ENCODE results near the gene ITPK1. TPM values are rescaled to one million over a fixed set of nuclear protein-coding genes. Genes with fewer than 3 reads are reported as not detected.

ITPK1 gene
- total RNA-seq, 1 donor from 2014 or later: 136 TPM

- DNase-seq (peak; percentile 48), ATAC-seq (peak; percentile 50)
- intact Hi-C loops (cut with micrococcal nuclease): no loop called here
These were observed 160.3 kb downstream of the ITPK1 start for GRCh38 chr14:92955381-92955780.

GRCh38 chr14:92954933-92955332 is 160.8 kb downstream of the ITPK1 start:
- intact Hi-C loops (cut with micrococcal nuclease): no loop called here
- ATAC-seq: no peak
- peak; percentile 43 for DNase-seq

GRCh38 chr14:92953526-92953925 is 162.2 kb downstream of the ITPK1 start:
- intact Hi-C loops (cut with micrococcal nuclease): loop anchor here (2.0 kb wide), 1 partner anchor 185 kb away; no protein-coding TSS in a partner anchor
- ATAC-seq (no peak), DNase-seq (no peak)

- peak; percentile 64 for ATAC-seq
- DNase-seq: peak; percentile 87
These were observed 163.0 kb downstream of the ITPK1 start for GRCh38 chr14:92952481-92953298.

DNA sequence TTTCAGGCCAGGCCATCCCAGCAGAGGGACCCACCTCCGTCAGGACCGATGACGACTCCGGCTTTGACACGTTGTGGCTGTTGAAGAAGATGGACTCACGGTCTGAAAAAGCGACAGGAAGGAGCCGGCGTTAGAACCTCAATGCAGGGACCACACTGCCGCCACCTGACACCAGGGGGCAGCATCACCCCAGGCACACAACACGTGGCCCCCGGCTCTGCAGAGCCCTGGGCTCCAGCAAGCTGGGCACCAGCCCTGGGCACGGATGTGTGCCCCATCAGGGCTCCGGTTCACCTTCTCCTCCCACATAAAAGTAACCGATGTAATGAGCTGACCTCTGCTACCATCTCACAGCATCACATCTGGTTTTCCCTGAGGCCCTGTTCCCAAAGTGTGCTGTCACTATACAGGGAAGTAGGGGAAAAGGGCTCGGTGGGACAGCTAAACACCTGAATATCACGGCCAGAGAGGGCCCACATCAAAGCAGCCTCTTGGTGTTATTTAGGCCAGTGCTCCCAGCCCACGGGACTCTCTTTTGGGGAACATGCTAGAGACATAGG is 163.7 kb downstream of the ITPK1 start:
- DNase-seq: peak; percentile 91
- ATAC-seq: peak; percentile 78
- intact Hi-C loops (cut with micrococcal nuclease): loop anchor here (2.0 kb wide), 1 partner anchor 187 kb away; no protein-coding TSS in a partner anchor

More at GRCh38 chr14:92952481-92953298, 163.0 kb downstream of the ITPK1 start:
- intact Hi-C loops (cut with micrococcal nuclease): loop anchor here (2.0 kb wide), 1 partner anchor 186 kb away; no protein-coding TSS in a partner anchor

GRCh38 chr14:92951261-92951660 is 164.5 kb downstream of the ITPK1 start:
- DNase-seq (no peak), ATAC-seq (no peak)
- intact Hi-C loops (cut with micrococcal nuclease): no loop called here

DNA sequence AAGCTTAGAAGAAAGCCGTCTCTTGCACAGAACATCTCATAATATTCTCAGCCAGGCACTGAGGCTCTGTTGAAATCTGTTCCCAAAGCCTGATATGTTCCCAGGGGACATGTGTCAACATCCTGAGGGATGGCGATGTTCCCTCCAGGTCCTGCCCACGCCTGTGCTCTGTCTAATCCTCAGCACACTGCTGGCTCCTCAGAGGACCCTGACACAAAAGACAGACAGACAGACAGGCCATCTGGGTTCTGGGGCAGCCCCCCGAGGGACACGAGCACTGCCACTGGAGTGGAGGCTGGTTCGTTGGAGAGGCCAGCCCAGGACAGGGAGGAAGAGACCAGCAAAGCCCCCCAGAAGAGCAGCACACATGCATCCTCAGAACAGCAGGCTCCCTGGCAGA is 165.0 kb downstream of the ITPK1 start:
- DNase-seq: no peak
- intact Hi-C loops (cut with micrococcal nuclease): no loop called here
- ATAC-seq: no peak

DNA sequence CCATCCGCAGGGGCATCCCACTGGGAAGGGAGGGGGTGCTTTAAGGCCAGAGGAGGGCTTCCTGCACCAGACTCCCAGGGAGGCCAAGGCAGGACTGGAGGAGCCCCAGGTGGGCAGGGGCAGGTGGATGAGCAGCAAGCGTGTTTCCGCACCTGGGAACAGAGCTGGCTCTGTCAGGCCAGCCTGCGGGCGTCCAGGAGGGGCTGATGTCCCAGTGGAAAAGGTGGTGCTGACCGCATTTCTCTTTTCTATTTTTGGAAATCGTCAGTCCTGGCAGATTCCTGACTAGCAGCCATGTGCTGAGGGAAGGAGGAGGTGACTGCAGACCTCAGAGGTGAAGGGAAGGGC is 165.6 kb downstream of the ITPK1 start:
- DNase-seq (peak; percentile 64), ATAC-seq (peak; percentile 58)
- intact Hi-C loops (cut with micrococcal nuclease): no loop called here

DNA sequence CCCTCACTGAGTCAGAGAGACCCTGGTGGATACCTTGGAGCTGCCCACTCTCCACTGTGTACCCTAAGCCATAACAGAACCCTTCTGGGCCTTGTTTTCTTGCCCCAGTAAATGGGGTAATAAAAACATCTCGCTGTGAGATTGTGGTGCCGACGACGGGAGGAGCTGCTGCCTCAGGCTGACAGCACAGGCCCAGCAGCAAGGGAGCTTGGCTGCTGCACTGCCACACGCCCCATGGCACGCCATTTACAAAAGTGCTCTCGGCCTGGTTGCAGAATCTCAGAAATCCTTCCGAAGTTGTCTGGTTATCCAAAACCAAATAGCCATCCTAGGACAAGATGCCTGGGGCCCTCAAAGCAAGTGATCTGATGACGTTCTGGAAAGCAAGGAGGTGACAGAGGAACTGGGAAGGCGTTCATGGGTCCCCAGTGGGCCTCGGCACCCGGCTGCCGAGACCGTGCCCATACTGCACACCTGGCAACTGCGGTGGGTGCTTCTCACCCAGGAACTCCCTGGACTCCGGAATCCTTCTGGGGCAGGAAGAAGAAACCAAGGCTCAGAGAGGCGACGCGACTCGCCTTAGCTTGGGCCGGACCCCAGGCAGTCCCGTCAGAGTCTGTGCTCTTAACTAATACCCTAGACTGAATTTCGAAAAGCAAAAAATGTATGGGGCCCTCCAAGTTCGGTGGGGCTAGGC is 166.1 kb downstream of the ITPK1 start:
- no peak for DNase-seq
- no peak for ATAC-seq

DNA sequence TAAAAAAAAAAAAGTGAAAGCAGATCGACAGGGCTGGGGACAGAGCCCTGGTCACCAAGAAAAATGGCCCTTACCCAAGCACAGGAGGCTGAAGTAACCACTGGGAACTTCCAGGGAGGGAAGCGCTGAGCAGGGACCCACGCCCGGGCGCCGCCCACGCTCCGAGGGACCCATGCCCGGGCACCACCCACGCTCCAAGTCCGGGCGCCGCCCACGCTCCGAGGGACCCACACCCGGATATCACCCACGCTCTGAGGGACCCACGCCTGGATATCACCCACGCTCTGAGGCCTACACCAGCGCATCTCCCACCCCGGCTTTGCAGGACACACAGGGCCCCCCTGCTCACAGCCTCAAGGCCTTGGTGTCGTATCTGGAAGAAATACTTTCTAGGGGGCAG is 167.1 kb downstream of the ITPK1 start:
- DNase-seq (no peak), ATAC-seq (no peak)
- intact Hi-C loops (cut with micrococcal nuclease): no loop called here

More for the DNA sequence above, 166.1 kb downstream of the ITPK1 start:
- intact Hi-C loops (cut with micrococcal nuclease): no loop called here

DNA sequence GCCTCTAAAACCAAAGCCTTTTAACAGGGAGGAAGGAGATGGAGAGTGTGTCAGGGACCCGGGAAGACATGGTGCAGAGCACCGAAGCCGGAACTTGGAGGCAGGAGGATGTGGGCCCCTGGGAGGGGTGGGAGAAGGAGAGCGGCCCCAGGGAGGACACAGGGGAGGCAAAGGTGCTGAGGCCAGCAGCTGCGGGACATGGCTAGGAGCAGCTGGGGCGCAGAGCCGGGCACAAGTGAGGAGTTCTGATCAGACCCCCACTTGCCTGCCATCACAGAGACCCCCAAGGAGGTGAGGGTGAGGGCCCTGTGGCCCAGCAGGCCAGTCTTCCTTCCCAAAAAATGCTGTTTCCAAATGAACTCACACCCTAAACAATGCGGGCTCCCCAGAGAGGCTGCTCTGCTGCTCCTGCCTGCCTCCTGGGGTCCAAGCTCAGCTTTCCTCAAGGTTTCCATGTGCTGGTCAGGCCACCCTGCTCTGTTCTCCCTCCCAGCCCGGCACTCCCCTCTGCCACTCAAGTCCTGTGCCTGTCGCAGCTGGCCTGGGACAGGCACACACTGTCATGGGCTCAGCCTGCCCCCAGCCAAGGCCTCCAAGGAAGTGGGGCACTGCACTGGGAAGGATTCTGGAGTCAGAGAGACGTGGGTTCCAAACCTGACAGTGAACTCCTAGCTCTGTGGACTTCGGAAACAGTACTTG is 168.7 kb downstream of the ITPK1 start:
- DNase-seq (no peak), ATAC-seq (no peak)
- intact Hi-C loops (cut with micrococcal nuclease): no loop called here

GRCh38 chr14:92945959-92946846 is 169.5 kb downstream of the ITPK1 start:
- intact Hi-C loops (cut with micrococcal nuclease): no loop called here
- ATAC-seq (peak; percentile 26), DNase-seq (peak; percentile 69)

GRCh38 chr14:92945544-92945943 is 170.2 kb downstream of the ITPK1 start:
- no peak for DNase-seq
- no peak for ATAC-seq
- intact Hi-C loops (cut with micrococcal nuclease): no loop called here

DNA sequence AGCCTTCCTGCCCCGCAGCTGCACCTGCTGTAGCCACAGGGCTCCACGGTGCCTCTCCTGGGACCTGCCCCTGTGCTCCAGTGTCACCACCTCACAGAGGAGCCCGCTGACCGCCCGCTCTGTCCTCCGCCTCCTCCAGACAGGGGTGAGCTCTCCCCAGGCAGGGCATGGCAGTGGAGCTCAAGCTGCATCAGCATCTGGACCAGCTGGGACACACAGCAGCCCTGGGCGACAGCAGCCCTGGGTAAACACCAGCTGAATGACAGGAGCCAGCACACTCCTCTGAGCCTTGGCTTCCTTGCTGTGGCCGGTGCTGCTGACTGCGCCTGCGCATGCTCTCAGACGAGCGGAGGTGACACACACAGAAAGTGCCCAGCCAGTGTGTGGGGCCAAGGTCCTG is 170.7 kb downstream of the ITPK1 start:
- ATAC-seq: no peak
- no peak for DNase-seq
- intact Hi-C loops (cut with micrococcal nuclease): no loop called here

DNA sequence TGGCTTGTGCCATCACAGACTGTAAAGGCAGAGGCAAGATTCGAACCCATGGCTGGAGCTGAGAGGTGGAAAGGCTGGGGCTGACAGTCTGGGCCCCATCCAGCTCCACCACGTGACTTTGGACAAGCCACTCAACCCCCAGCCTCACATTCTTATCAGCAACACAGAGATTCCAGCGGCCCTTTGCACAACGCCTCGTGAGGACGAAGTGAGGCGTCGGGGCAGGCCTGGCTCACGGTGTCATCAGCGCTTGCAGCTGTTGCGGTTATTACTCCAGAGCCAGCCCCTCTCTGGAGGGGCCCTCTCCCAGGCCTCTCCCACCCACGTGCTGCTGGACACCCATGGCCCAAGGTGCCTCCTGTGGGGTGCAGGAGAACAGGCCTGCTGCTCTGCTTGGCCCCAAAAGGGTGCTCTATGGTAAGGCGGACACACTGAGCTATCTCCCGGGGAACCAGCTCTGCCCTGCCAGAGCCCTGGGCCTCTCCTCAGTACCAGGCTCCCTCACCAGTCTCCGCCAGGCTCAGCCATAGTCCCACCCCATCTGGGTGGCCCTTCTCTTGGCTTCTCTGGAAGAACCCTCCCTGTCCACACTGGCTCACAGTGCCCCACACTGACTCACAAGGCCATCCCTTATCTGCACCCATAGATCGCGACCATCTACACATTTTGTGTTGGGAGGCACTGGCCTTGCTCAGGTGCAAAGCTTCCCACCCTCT is 171.7 kb downstream of the ITPK1 start:
- no peak for ATAC-seq
- no peak for DNase-seq
- intact Hi-C loops (cut with micrococcal nuclease): no loop called here

DNA sequence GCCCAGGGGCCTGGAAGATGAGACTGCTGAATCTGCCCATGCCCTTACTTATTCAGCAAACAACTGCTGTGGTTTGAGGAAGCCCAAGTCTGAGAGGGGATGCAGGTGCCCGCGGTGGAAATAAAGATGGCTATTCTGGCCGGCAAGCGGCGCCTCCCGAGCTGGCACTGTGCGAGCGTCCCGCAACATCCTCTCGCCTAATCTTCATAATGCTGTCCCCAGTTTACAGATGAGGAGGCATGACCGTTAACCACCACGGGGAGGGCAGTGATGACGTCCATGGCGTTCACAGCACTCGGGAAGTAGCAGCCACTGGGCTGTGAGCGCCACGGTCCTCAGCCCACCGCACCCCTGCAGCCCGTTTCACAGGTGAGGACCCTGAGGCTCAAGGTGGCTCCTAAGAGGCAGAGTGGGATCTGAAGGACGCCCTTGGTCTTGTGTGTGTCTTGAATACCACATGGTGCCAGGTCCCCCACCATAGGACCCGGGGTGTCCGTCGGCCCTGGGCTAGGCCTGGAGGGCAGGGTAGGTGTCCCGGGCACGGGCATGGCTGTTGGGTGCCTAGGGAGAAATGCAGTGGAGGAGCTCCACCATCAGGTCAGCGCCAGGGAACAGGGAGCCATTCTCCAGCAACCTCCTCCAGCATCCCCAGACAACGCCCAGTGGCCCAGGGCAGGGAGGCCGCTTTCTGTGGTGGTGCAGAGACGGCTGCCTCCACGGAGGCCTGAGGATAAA is 172.6 kb downstream of the ITPK1 start:
- DNase-seq: no peak
- ATAC-seq: no peak
- intact Hi-C loops (cut with micrococcal nuclease): no loop called here

DNA sequence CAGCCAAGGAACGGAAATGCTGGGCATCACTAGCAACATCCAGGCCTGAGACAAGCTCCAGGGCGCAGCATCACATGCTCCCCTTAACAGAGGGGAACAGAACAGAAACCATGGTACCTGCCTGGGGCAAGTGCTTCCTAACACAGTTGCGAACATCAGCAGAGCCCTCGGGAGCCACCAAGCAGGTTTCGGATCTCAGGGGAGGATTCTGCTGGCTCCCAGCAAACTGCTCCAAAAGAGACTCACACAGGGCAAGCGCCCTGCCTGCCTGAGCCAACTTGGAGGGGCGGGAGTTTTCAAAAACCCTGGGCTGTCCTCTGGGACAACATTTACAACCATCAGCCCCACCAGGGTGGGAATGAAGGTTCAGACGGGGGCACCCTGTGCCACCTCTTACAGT is 173.1 kb downstream of the ITPK1 start:
- DNase-seq: no peak
- no peak for ATAC-seq
- intact Hi-C loops (cut with micrococcal nuclease): no loop called here

Data from left ventricle myocardium superior (tissue), 1 donor.